Activated CD8-positive, alpha-beta memory T cell treated with anti-CD3 and anti-CD28 coated beads for 36 hours (primary cell): Measurements from ENCODE around the gene PAOX. TPM values are rescaled to one million over a fixed set of nuclear protein-coding genes. Genes with fewer than 3 reads are reported as not detected.
"Not testable (repeated sequence)": the region's sequence is repeated elsewhere in the genome, so short reads cannot be mapped to it uniquely, and the experiment has no call there.

Experiments
- CTCF ChIA-PET: fragments of 350-600 bp; sonication (Branson Sonifier 250); formaldehyde crosslinking; loops from one replicate; lab custom pipeline; 2021; ENCODE audit warnings: antibody characterized with exemption; lab: Charles Lee
- POLR2A ChIA-PET: fragments of 350-600 bp; sonication (Branson Sonifier 250); formaldehyde crosslinking; loops from one replicate; lab custom pipeline; 2021; ENCODE audit warnings: antibody characterized with exemption; lab: Charles Lee
- total RNA-seq, 2 experiments: library from RNA; stranded (reverse); gene quantifications; one replicate each; pipeline ENCODE4 v1.2.3, GENCODE V29; 2021

Gene PAOX
- total RNA-seq, 2 experiments from 2014 or later, result 5.2 to 5.6 TPM

- ChIA-PET POLR2A (no interaction called here), CTCF (no interaction called here)
Measured at GRCh38 chr10:133418289-133418993, 39.4 kb downstream of the PAOX start.

DNA sequence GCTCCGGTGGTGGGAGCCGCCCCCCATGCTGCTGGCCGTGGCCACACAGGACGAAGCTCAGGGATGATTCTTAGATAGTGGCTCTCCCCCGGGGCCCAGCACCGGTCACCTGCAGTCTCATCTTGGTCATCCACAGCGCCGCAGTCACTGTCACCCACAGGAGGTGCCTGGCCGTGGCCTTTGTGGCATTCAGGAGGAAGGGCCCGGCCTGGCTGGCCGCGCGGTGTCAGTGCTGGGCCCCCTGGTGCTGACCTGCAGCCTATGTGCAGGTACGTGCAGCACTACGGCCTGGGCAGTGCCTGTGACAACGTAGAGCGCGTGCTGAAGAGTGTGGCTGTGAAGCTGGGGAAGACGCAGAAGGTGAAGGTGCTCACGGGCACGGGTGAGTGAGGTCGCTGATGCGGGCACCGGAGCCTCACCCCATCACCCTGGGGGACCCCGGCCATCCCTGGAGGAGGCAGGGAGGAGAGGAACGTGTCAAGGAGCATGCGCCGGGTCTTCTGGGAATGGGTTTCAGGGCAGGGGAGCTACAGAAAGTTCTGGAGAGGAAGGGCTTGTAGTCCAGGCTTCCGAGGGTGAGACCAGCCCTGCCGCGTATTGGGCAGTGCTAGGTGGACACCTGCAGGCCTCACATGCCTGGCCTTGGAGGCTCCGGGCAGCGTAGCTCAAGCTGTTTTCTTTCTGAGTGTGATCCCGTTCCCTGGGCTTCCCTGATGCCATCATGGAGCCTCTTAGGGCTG is 40.3 kb downstream of the PAOX start:
- POLR2A ChIA-PET, result no interaction called here
- CTCF ChIA-PET, result no interaction called here

- POLR2A ChIA-PET, result no interaction called here
- CTCF ChIA-PET, result no interaction called here
Measured at GRCh38 chr10:133420028-133420427, 41.0 kb downstream of the PAOX start.

DNA sequence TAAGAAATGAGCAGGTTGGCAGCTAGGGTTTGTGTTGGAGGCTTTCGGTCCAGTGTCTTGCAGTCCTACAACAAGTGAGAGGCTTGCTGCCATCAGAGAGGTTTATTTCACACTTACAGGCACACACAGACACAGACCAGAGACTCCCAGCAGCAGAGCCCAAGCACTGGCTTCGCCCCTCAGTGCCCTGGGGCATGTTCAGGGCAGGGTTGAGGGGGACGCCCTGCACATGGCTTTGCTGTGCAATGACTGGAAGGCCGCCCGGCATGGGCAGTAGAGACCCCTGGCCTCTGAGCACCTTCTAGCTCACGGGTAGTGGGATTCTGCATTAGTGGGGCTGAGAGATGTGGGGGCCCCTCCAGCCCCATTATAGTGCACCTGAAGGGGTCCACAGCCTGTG is 41.5 kb downstream of the PAOX start:
- ChIA-PET CTCF (interaction anchor here (1.5 kb wide), 1 partner anchor 17 kb away, joined by 4 read pairs; no protein-coding TSS in a partner anchor), POLR2A (no interaction called here)

- ChIA-PET POLR2A (interaction anchor here (0.5 kb wide), 1 partner anchor 60 kb away, joined by 4 read pairs; no protein-coding TSS in a partner anchor), CTCF (interaction anchor here (0.5 to 1.5 kb wide), 2 partner anchors 16 to 91 kb away, joined by 4 read pairs; no protein-coding TSS in a partner anchor)
Measured at GRCh38 chr10:133421336-133422222, 42.5 kb downstream of the PAOX start.

DNA sequence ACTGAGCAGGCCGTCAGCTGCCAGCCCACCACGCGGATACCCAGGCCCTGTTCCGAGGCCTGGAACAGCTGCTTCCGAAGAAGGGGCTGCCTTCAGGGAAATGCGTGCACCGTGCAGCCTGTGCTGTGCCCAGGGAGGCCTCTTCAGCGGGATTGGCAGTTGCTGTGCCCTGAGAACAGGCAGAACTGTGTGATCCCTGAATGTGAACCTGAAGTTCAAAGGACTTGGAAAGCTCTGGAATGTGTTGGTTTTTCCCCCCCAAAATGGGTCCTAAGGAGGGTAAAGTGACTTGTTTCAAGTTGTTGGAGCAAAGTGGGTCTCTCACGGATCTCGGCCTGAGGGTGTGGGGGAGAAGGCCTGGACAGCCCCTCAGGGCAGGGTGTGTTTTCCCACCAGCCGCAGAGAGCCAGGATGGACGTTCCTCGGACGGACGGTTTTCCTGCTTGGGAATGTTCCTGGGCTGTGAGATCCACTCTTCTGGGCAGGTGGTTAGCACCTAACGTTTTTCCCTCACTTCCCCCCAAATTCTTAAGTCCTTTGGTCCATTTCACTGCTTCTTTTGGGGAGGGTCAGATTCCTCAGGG is 43.3 kb downstream of the PAOX start:
- POLR2A ChIA-PET, result no interaction called here
- CTCF ChIA-PET, result no interaction called here

- ChIA-PET CTCF (no interaction called here), POLR2A (interaction anchor here (0.8 kb wide), 1 partner anchor 156 kb away, joined by 3 read pairs; no protein-coding TSS in a partner anchor)
Measured at GRCh38 chr10:133422807-133423771, 44.0 kb downstream of the PAOX start.

- CTCF ChIA-PET, result not testable (repeated sequence)
- POLR2A ChIA-PET, result interaction anchor here (0.6 kb wide), 1 partner anchor 68 kb away, joined by 5 read pairs; no protein-coding TSS in a partner anchor
Measured at GRCh38 chr10:133424102-133424501, 45.0 kb downstream of the PAOX start.

GRCh38 chr10:133424601-133425000 is 45.5 kb downstream of the PAOX start, which contains the start of gene SPRN:
SPRN (minus strand) TSS chr10:133424625; CDS start chr10:133423681, 944 bp downstream.
- CTCF ChIA-PET, POLR2A ChIA-PET: not testable (repeated sequence)

DNA sequence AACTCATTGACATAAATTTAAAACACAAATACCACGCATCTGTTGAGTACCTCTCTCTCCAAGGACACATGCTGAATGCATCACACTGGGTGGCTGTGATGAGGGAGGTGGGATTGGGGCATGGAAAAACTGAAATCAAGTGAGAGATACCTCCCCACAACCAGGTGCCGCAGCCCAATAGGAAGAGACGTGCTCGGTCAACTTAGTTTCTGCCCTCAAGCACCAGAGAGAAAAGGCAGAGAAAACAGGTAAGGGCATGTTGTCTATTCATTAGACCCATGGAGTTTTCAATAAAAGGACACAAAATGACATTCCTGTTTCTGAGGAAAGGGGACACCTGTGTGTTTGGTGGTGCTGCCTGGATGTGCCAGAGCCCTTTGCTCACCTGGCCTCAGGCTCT is 50.5 kb downstream of the PAOX start:
- POLR2A ChIA-PET, CTCF ChIA-PET: not testable (repeated sequence)

DNA sequence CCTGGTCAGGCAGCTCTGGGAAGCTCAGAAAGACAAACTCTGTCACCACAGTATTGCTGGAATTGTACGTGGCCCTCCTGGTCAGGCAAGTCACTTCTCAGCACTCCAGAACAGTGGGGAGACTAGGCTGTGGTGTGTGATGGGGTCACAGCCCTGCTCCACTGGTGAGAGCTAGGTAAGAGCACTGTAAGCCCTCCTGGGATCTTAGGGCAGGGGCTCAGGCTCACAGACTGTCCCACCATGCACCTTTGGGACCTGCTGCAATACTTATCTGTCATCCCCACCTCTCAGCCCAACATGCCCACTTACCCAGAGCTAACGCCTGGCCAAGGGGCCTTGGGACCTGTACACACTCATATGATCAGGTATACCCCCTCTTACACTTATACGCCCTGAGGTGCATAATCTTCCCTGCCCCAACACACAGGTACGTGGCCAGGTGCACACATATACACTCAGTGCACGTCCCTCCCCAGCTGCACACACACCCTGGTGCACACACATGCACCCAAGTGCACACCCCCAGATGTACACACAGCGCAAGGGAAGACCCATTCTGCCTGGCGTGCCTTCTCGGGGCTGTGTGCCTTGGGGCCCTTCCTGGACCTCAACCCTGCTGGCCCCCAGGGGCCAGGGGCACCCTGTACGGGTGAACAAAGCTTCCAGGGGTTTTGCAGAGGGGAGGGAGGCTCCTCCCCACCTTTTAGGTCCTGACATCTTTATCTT is 53.0 kb downstream of the PAOX start:
- CTCF ChIA-PET, POLR2A ChIA-PET: not testable (repeated sequence)

DNA sequence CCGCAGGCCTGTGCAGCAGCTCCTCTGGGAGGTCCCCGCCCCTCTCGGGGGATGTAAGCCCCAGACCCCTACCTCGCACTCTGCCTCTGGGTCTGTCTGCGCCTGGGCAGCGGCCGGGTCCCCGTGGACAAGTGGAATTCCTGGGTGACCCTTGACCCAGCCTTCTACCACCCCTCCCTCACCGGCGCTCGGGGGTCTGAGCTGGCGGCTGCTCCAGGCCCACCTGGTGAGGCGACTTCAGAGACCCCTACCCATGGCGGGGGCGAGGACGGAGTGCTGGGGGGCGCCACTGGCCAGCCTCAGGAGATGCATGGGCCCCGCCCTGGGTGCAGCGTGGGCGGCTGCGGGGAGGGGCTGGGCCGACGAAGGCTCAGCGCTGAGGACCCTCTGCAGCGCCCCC is 53.7 kb downstream of the PAOX start:
- POLR2A ChIA-PET, CTCF ChIA-PET: not testable (repeated sequence)

- CTCF ChIA-PET, result interaction anchor here (0.7 to 1.3 kb wide), 9 partner anchors 16 to 277 kb away, joined by 3 read pairs; no protein-coding TSS in a partner anchor
- POLR2A ChIA-PET, result no interaction called here
Measured at GRCh38 chr10:133438711-133439273, 59.7 kb downstream of the PAOX start.

DNA sequence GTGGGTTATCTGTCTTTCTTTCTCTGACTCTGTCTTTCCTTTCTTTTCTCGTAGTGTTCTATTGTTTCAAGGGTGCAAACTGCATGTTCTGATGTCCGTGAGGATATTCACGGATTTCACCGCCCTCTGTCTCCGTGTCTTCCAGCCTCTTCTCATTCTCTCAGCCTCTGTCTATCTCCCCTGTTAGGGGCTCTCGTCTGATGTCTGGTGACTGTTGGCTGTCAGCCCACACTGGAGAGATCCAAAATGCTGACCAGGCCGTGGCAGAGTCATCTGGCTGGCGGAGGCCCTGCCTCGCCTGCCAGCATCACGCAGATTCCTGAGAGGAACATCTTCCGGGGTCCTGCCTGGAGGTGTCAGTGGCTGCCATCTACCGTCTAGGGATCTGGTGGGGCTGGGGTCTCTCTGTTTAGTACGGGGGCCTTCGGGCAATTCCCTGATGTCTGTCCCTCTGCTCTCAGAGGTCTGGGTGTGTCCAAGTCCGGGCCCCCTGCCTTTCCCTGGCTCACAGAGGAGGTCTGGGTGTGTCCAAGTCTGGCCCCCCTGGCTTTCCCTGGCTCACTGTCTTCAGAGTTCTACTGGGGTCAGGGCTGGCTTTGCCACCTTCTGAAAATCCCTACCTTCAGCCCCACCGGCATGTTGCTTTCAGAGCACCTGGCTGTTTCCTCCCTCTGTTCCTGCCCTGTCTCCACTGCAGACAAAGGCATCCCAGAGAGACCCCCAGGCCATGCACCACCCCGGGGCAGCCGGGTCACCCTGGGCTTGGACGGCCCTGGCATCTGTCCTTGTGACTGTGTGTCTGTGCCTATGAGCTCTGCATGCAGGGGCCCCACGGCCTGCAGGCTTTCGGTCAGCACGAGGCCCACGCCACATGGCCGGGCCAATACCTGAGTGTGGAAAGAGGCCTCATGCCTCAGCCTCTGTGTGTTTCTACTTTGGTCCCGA is 60.7 kb downstream of the PAOX start:
- CTCF ChIA-PET, result interaction anchor here (0.7 to 1.1 kb wide), 3 partner anchors 27 to 95 kb away, joined by 3 read pairs; no protein-coding TSS in a partner anchor
- POLR2A ChIA-PET, result no interaction called here

GRCh38 chr10:133440633-133441285 is 61.7 kb downstream of the PAOX start:
- CTCF ChIA-PET, result no interaction called here
- POLR2A ChIA-PET, result no interaction called here
